Liver (tissue), 3 donors: Measurements from ENCODE around the gene PTH1R.

Experiments used
- CTCF ChIP-seq: fragments of 150-350 bp; IDR thresholded peaks from 2 replicates; pipeline ENCODE4 v1.5.1; 2017; ENCODE audit warnings: improper control_type of control experiment, low read depth, low read length; ENCODE audit not compliant: missing input control
- EGR1 ChIP-seq, 2 donors: IDR thresholded peaks; 2 replicates each; pipeline ENCODE4 v1.6.1; 2016 to 2018; ENCODE audit warnings: antibody characterized with exemption in 2 of 2, low read depth in 2 of 2
- MAX ChIP-seq: IDR thresholded peaks from 2 replicates; pipeline ENCODE4 v1.6.1; 2016; ENCODE audit warnings: antibody characterized with exemption
- TAF1 ChIP-seq: conservative IDR thresholded peaks from 2 replicates; pipeline ENCODE4 v1.6.1; 2016; ENCODE audit warnings: antibody characterized with exemption, mild to moderate bottlenecking
- YY1 ChIP-seq: IDR thresholded peaks from 2 replicates; pipeline ENCODE4 v1.6.1; 2016; ENCODE audit warnings: antibody characterized with exemption, mild to moderate bottlenecking
- donor health status: healthy.
- donor health status: healthy.

DNA sequence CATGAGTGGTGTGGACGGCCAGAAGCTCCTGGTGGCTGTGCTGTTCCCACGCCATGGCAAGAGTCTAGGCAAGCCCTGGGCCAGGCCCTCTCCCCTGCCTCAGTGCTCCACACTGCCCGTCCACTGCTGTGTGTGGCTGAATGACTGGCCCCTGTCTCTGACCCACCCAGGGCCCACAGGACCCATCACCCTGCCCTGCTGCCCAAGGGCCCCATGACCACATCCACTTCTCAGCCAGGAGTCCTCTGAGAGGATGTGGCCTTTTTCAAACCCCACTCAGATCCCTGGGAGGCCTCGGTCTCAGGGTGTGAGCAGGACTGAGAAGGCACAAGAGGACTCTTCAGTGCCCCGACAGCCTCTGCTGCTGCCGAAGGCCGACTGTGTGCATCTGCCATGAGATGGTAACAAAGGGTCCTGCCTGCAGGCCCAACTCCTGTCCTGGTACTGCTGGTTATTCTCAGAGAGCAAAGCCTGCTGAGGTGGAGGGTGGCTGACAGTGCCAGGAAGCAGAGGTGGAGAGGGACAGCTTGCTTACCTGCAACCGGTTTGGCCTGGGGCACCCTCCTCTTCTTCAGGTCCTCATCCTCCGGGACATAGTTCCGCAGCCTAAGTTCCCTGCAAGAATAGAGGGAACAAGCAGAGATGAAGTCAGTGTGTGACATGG is 47.5 kb downstream of the PTH1R start:
- TF ChIP-seq CTCF (no peak), YY1 (no peak), MAX (no peak), EGR1 (IDR thresholded peaks at IDR 0.05; ENCODE audit: low read depth in 2 of 2) (no peak), TAF1 (no peak)
